ENCODE measurements around the gene PHKB. TPM values are rescaled to one million over a fixed set of nuclear protein-coding genes. Genes with fewer than 3 reads are reported as not detected.

The PHKB gene
- total and polyA plus RNA-seq, 2 donors (not counting 1 experiment from before 2014, with no cell fraction given): 50.4 to 223 TPM

- Histone ChIP-seq H2AFZ (ENCODE audit: insufficient read depth, low read depth, low read length, poor library complexity, severe bottlenecking) (no peak overlapping the region), H3K27me3 (replicated peaks in 1 of 4; ENCODE audit: control extremely low read depth in 1 of 4, control insufficient read depth in 3 of 4, insufficient read depth in 4 of 4, low read length in 3 of 4) (no peaks in the 10 kb centered on the region), H3K9ac (ENCODE audit: low read length) (no peak overlapping the region), H3K4me1 (ENCODE audit: control insufficient read depth in 2 of 2, insufficient read depth in 2 of 2, low read length in 2 of 2) (no peaks in the 10 kb centered on the region), H3K36me3 (replicated peaks in 1 of 2; ENCODE audit: control extremely low read depth in 1 of 2, control insufficient read depth in 1 of 2, extremely low read depth in 1 of 2, insufficient read depth in 2 of 2, low read length in 1 of 2) (peaks cover 6 to 23% of the 10 kb centered on the region in 2 experiments), H3K4me3 (ENCODE audit: control extremely low read depth in 1 of 5, extremely low read depth in 1 of 5, insufficient read depth in 1 of 5, low read depth in 2 of 5, low read length in 4 of 5) (no peak overlapping the region), H3K79me2 (ENCODE audit: control insufficient read depth, insufficient read depth, low read length) (peaks cover 21% of the 10 kb centered on the region), H4K20me1 (ENCODE audit: control insufficient read depth, insufficient read depth, low read length, poor library complexity, severe bottlenecking) (peaks cover 17% of the 10 kb centered on the region), H3K27ac (ENCODE audit: low read length in 2 of 2) (peak overlapping the region in 1 of 2 donors; percentile 24), H3K4me2 (replicated peaks; ENCODE audit: low read depth, low read length, poor library complexity, severe bottlenecking) (no peak overlapping the region), H3K9me3 (ENCODE audit: control extremely low read depth in 1 of 3, control insufficient read depth in 2 of 3, insufficient read depth in 1 of 3, low read length in 2 of 3) (no peaks in the 10 kb centered on the region)
- TF ChIP-seq EZH2 (IDR thresholded peaks at IDR 0.05; ENCODE audit: borderline replicate concordance, insufficient read depth, low read depth, low read length, poor library complexity, severe bottlenecking): no peak
- TF ChIP-seq CTCF (IDR thresholded peaks at IDR 0.05): no peak
- POLR2A ChIA-PET: no interaction called here
- no peaks in the 10 kb centered on the region for H3K27me3 Mint-ChIP-seq
- H3K27ac Mint-ChIP-seq: no peak overlapping the region
- H3K4me3 Mint-ChIP-seq: no peak overlapping the region
- peaks cover 10% of the 10 kb centered on the region for H3K4me1 Mint-ChIP-seq
- ATAC-seq (ENCODE audit: low read depth) (no peak), DNase-seq (no peak)
- intact Hi-C loops (cut with micrococcal nuclease): no loop called here
- no CpG with 5 or more reads among the region's 1 CpG for WGBS (ENCODE audit: insufficient coverage)
- no peaks in the 10 kb centered on the region for H3K9me3 Mint-ChIP-seq (ENCODE audit: insufficient read depth)
- CTCF ChIA-PET: no interaction called here
These were observed 161.5 kb downstream of the PHKB start for GRCh38 chr16:47622451-47623176.

DNA sequence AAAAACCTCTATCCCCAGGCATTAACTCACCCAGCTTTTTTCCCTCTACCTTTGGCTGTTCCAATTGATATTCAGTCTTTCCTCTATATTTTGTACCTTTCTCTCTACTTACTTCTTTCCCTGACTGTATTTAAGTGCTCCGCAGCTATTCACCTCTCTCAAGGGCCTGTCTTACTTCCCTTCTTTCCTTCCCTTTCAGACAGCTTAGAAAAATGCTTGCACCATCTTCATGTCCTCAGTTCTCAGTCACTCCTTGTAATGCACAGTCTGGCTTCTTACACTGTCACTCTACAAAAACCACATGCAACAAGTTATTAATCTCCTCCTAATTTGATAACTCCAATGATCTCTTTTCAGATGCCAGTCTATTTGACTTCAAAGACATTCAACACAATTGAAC is 163.4 kb downstream of the PHKB start:
- H3K27ac Mint-ChIP-seq: no peak overlapping the region
- DNase-seq (no peak), ATAC-seq (ENCODE audit: low read depth) (no peak)
- no peaks in the 10 kb centered on the region for H3K27me3 ChIP-seq (replicated peaks in 1 of 4; ENCODE audit: control extremely low read depth in 1 of 4, control insufficient read depth in 3 of 4, insufficient read depth in 4 of 4, low read length in 3 of 4)
- H3K9me3 Mint-ChIP-seq (ENCODE audit: insufficient read depth): no peaks in the 10 kb centered on the region
- H3K9ac ChIP-seq (ENCODE audit: low read length): no peak overlapping the region
- H3K79me2 ChIP-seq (ENCODE audit: control insufficient read depth, insufficient read depth, low read length): peaks cover 21% of the 10 kb centered on the region
- no peak overlapping the region for H3K4me3 ChIP-seq (ENCODE audit: control extremely low read depth in 1 of 5, extremely low read depth in 1 of 5, insufficient read depth in 1 of 5, low read depth in 2 of 5, low read length in 4 of 5)
- no peaks in the 10 kb centered on the region for H3K27me3 Mint-ChIP-seq
- peaks cover 14% of the 10 kb centered on the region for H4K20me1 ChIP-seq (ENCODE audit: control insufficient read depth, insufficient read depth, low read length, poor library complexity, severe bottlenecking)
- CTCF ChIA-PET: no interaction called here
- peaks cover 0 to 4% (median 0%) of the 10 kb centered on the region in 3 donors for H3K9me3 ChIP-seq (ENCODE audit: control extremely low read depth in 1 of 3, control insufficient read depth in 2 of 3, insufficient read depth in 1 of 3, low read length in 2 of 3)
- H3K4me2 ChIP-seq (replicated peaks; ENCODE audit: low read depth, low read length, poor library complexity, severe bottlenecking): no peak overlapping the region
- TF ChIP-seq CTCF (IDR thresholded peaks at IDR 0.05) (no peak), EZH2 (IDR thresholded peaks at IDR 0.05; ENCODE audit: borderline replicate concordance, insufficient read depth, low read depth, low read length, poor library complexity, severe bottlenecking) (no peak)
- POLR2A ChIA-PET: no interaction called here
- no peaks in the 10 kb centered on the region for H3K4me1 ChIP-seq (ENCODE audit: control insufficient read depth in 2 of 2, insufficient read depth in 2 of 2, low read length in 2 of 2)
- H3K36me3 ChIP-seq (replicated peaks in 1 of 2; ENCODE audit: control extremely low read depth in 1 of 2, control insufficient read depth in 1 of 2, extremely low read depth in 1 of 2, insufficient read depth in 2 of 2, low read length in 1 of 2): peaks cover 9 to 16% of the 10 kb centered on the region in 2 experiments
- H3K27ac ChIP-seq (ENCODE audit: low read length in 2 of 2): no peak overlapping the region
- 100% methylated on average over 1 of the region's 1 CpG for WGBS (ENCODE audit: insufficient coverage)
- intact Hi-C loops (cut with micrococcal nuclease): no loop called here
- peaks cover 10% of the 10 kb centered on the region for H3K4me1 Mint-ChIP-seq
- H2AFZ ChIP-seq (ENCODE audit: insufficient read depth, low read depth, low read length, poor library complexity, severe bottlenecking): no peak overlapping the region
- H3K4me3 Mint-ChIP-seq: no peak overlapping the region

Data from B cell (primary cell).